ENCODE measurements around the gene PTN. TPM values are rescaled to one million over a fixed set of nuclear protein-coding genes. Genes with fewer than 3 reads are reported as not detected.

Gene PTN
- total and polyA plus RNA-seq, 10 of the 15 experiments (the other 5 are each of a cell fraction or from before 2014, with no cell fraction given) = 0.09 to 1.2 (median 0.13) TPM; not detected in 7

- no peak for TF ChIP-seq ZNF24 (IDR thresholded peaks at IDR 0.05)
- no peak for TF ChIP-seq MEF2A (IDR thresholded peaks at IDR 0.05; ENCODE audit: insufficient read depth, low read depth, low read length)
These were observed 39.4 kb downstream of the PTN start (continued) for GRCh38 chr7:137304165-137304564.

DNA sequence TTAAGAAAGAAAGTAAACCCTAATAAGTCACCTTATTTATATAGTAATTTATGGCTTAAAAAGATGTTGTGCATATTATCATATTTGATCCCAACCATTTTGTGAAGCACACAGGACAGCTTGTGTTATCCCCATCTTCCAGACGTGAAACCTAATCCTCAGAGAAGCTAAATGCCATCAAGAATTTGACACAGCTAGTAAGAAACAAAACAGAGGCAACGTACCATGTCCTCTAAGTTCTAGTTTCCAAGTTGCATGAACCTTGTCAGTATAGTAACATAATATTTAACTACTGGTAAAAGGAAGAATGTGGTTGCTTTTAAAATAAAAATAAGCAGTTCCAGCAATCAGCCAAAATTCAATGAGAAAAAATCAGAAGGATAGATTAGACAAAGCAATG is 41.5 kb downstream of the PTN start:
- Histone ChIP-seq H4K20me1 (ENCODE audit: control insufficient read depth, insufficient read depth) (no peaks in the 10 kb centered on the region), H3K27ac (ENCODE audit: control insufficient read depth, insufficient read depth) (no peak overlapping the region), H3K27me3 (replicated peaks in 1 of 2; ENCODE audit: control insufficient read depth in 2 of 2, insufficient read depth in 2 of 2, low read length in 1 of 2) (no peaks in the 10 kb centered on the region), H3K9ac (ENCODE audit: control insufficient read depth, insufficient read depth, low read length) (no peak overlapping the region), H3K4me1 (ENCODE audit: control insufficient read depth, insufficient read depth, low read length) (no peaks in the 10 kb centered on the region), H3K36me3 (ENCODE audit: control insufficient read depth in 2 of 2, insufficient read depth in 2 of 2, low read length in 1 of 2) (no peaks in the 10 kb centered on the region), H3K4me2 (ENCODE audit: control insufficient read depth, insufficient read depth) (no peak overlapping the region), H3K4me3 (no peak overlapping the region), H3K9me3 (replicated peaks; ENCODE audit: control insufficient read depth, insufficient read depth, low read length) (no peaks in the 10 kb centered on the region), H2AFZ (ENCODE audit: control insufficient read depth, low read depth, low read length) (no peak overlapping the region), H3K79me2 (ENCODE audit: control insufficient read depth, insufficient read depth, low read length) (no peaks in the 10 kb centered on the region)
- POLR2A ChIA-PET = no interaction called here
- FAIRE-seq = no peak
- WGBS (ENCODE audit: insufficient coverage, insufficient replicate concordance, low lambda C conversion rate, missing lambda C conversion rate) = 2% methylated on average over 2 of the region's 2 CpGs
- ATAC-seq = no peak
- intact Hi-C loops (cut with micrococcal nuclease; ENCODE audit: unreplicated experiment) = no loop called here
- CTCF ChIA-PET = interaction anchor here (0.6 to 2.1 kb wide), 4 partner anchors 13 to 802 kb away, joined by 3 to 8 read pairs (median 3); no protein-coding TSS in a partner anchor
- no TSS peak for BruUV-seq (replicated peaks)
- RAD21 ChIA-PET (ENCODE audit: unreplicated experiment) = no interaction called here
- DNase-seq (ENCODE audit: low read depth, low spot score) = no peak
- SMC1A ChIA-PET (ENCODE audit: uncharacterized antibody, unreplicated experiment) = interaction anchor here (1.0 kb wide), 1 partner anchor 11 kb away, joined by 3 read pairs; no protein-coding TSS in a partner anchor
- in situ Hi-C loops (cut with MboI) = no loop called here
- no peak for TF ChIP-seq MYB (IDR thresholded peaks at IDR 0.05; ENCODE audit: borderline replicate concordance, low read depth, low read length)
- TF ChIP-seq NR2C1 (IDR thresholded peaks at IDR 0.05) = no peak
- TF ChIP-seq SMAD1 (IDR thresholded peaks at IDR 0.05; ENCODE audit: low read depth, partially characterized antibody) = no peak
- TF ChIP-seq, protein P1, sequence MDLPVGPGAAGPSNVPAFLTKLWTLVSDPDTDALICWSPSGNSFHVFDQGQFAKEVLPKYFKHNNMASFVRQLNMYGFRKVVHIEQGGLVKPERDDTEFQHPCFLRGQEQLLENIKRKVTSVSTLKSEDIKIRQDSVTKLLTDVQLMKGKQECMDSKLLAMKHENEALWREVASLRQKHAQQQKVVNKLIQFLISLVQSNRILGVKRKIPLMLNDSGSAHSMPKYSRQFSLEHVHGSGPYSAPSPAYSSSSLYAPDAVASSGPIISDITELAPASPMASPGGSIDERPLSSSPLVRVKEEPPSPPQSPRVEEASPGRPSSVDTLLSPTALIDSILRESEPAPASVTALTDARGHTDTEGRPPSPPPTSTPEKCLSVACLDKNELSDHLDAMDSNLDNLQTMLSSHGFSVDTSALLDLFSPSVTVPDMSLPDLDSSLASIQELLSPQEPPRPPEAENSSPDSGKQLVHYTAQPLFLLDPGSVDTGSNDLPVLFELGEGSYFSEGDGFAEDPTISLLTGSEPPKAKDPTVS (IDR thresholded peaks at IDR 0.05; ENCODE audit: low read depth, low read length) = no peak
- TF ChIP-seq PAX5 (IDR thresholded peaks at IDR 0.05; ENCODE audit: borderline replicate concordance, low read depth, low read length) = no peak
- no peak for TF ChIP-seq MTA3 (IDR thresholded peaks at IDR 0.05; ENCODE audit: borderline replicate concordance, low read length)
- TF ChIP-seq TAF1 (IDR thresholded peaks at IDR 0.05; ENCODE audit: borderline replicate concordance, low read depth, low read length) = no peak
- no peak for TF ChIP-seq RELA (IDR thresholded peaks at IDR 0.05; ENCODE audit: borderline replicate concordance, partially characterized antibody)
- TF ChIP-seq, protein P2, sequence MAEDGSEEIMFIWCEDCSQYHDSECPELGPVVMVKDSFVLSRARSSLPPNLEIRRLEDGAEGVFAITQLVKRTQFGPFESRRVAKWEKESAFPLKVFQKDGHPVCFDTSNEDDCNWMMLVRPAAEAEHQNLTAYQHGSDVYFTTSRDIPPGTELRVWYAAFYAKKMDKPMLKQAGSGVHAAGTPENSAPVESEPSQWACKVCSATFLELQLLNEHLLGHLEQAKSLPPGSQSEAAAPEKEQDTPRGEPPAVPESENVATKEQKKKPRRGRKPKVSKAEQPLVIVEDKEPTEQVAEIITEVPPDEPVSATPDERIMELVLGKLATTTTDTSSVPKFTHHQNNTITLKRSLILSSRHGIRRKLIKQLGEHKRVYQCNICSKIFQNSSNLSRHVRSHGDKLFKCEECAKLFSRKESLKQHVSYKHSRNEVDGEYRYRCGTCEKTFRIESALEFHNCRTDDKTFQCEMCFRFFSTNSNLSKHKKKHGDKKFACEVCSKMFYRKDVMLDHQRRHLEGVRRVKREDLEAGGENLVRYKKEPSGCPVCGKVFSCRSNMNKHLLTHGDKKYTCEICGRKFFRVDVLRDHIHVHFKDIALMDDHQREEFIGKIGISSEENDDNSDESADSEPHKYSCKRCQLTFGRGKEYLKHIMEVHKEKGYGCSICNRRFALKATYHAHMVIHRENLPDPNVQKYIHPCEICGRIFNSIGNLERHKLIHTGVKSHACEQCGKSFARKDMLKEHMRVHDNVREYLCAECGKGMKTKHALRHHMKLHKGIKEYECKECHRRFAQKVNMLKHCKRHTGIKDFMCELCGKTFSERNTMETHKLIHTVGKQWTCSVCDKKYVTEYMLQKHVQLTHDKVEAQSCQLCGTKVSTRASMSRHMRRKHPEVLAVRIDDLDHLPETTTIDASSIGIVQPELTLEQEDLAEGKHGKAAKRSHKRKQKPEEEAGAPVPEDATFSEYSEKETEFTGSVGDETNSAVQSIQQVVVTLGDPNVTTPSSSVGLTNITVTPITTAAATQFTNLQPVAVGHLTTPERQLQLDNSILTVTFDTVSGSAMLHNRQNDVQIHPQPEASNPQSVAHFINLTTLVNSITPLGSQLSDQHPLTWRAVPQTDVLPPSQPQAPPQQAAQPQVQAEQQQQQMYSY (CRISPR knock-in tag; IDR thresholded peaks at IDR 0.05) = no peak
- TF ChIP-seq HDGF (IDR thresholded peaks at IDR 0.05) = no peak
- TF ChIP-seq HDAC6 (IDR thresholded peaks at IDR 0.05; ENCODE audit: unreplicated experiment) = no peak
- TF ChIP-seq SUZ12 (IDR thresholded peaks at IDR 0.05; ENCODE audit: unreplicated experiment) = no peak
- no peak for TF ChIP-seq GABPA (IDR thresholded peaks at IDR 0.05; ENCODE audit: low read depth)
- TF ChIP-seq ZBED1 (IDR thresholded peaks at IDR 0.05; ENCODE audit: borderline replicate concordance) = no peak
- no peak for TF ChIP-seq RELB (IDR thresholded peaks at IDR 0.05; ENCODE audit: low read depth)
- TF ChIP-seq ETV6 (conservative IDR thresholded peaks at IDR 0.05 in 1 of 2, IDR thresholded peaks at IDR 0.05 in 1 of 2; ENCODE audit: borderline replicate concordance in 1 of 2, low read depth in 1 of 2) = no peak
